GM23338 (cell line): ENCODE measurements around the gene DISP3. TPM values are rescaled to one million over a fixed set of nuclear protein-coding genes. Genes with fewer than 3 reads are reported as not detected.

Experiments used
- ATAC-seq: fragments of 200-7000 bp; cut with Tn5 transposase; 3 replicates; pipeline ENCODE4 v1.9.1; 2020
- DNase-seq: peaks from one replicate; pipeline ENCODE4 v3.0.0-alpha.2; 2015; ENCODE audit warnings: low spot score
- H2AFZ ChIP-seq: fragments of 200-600 bp; sonication (generic); 2 replicates; pipeline ENCODE4 v1.8.0; 2016; ENCODE audit warnings: antibody characterized with exemption, mild to moderate bottlenecking, moderate library complexity
- H3F3A ChIP-seq: fragments of 200-600 bp; sonication (generic); replicated peaks from 2 replicates; pipeline ENCODE4 v1.8.0; 2017; ENCODE audit warnings: antibody characterized with exemption, mixed run types, low read depth
- H3K27ac ChIP-seq: fragments of 200-600 bp; sonication (generic); 2 replicates; pipeline ENCODE4 v1.6.1; 2016; ENCODE audit warnings: low read depth
- H3K27me3 ChIP-seq: fragments of 200-600 bp; sonication (generic); 2 replicates; pipeline ENCODE4 v1.8.0; 2016; ENCODE audit warnings: mild to moderate bottlenecking, mixed run types, moderate library complexity; ENCODE audit not compliant: insufficient read depth
- H3K36me3 ChIP-seq: fragments of 200-600 bp; sonication (generic); 2 replicates; pipeline ENCODE4 v1.8.0; 2016; ENCODE audit warnings: mild to moderate bottlenecking; ENCODE audit not compliant: insufficient read depth
- H3K4me1 ChIP-seq: fragments of 200-600 bp; sonication (generic); 2 replicates; pipeline ENCODE4 v1.8.0; 2016; ENCODE audit warnings: mild to moderate bottlenecking, moderate library complexity; ENCODE audit not compliant: insufficient read depth
- H3K4me2 ChIP-seq: fragments of 200-600 bp; sonication (generic); 2 replicates; pipeline ENCODE4 v1.7.1; 2017; ENCODE audit warnings: mixed run types
- H3K4me3 ChIP-seq: fragments of 200-600 bp; sonication (generic); 2 replicates; pipeline ENCODE4 v1.6.1; 2016; ENCODE audit warnings: mixed run types
- H3K79me2 ChIP-seq: fragments of 200-600 bp; sonication (generic); replicated peaks from 2 replicates; pipeline ENCODE4 v1.8.0; 2017; ENCODE audit warnings: mild to moderate bottlenecking; ENCODE audit not compliant: insufficient read depth
- H3K9me2 ChIP-seq: fragments of 200-600 bp; sonication (generic); 2 replicates; pipeline ENCODE4 v1.8.0; 2017; ENCODE audit not compliant: insufficient read depth
- H4K20me1 ChIP-seq: fragments of 200-600 bp; sonication (generic); replicated peaks from 2 replicates; pipeline ENCODE4 v1.8.0; 2017; ENCODE audit warnings: mild to moderate bottlenecking; ENCODE audit not compliant: insufficient read depth
- H3K27ac Mint-ChIP-seq: 2 replicates; pipeline ENCODE4 v1.8.0; 2020; ENCODE audit warnings: inconsistent platforms, mild to moderate bottlenecking, moderate library complexity, mixed read lengths
- H3K27me3 Mint-ChIP-seq: 3 replicates; pipeline ENCODE4 v1.8.0; 2022; ENCODE audit warnings: low read depth, mild to moderate bottlenecking, moderate library complexity, mixed read lengths, inconsistent platforms; ENCODE audit not compliant: insufficient read depth, poor library complexity
- H3K36me3 Mint-ChIP-seq: 3 replicates; pipeline ENCODE4 v1.8.0; 2021; ENCODE audit warnings: low read depth, mild to moderate bottlenecking, inconsistent platforms, moderate library complexity, mixed read lengths
- H3K4me1 Mint-ChIP-seq: 3 replicates; pipeline ENCODE4 v1.8.0; 2020; ENCODE audit warnings: mild to moderate bottlenecking, inconsistent platforms, mixed read lengths
- H3K4me3 Mint-ChIP-seq: 3 replicates; pipeline ENCODE4 v1.8.0; 2021; ENCODE audit warnings: moderate library complexity, mild to moderate bottlenecking, inconsistent platforms, mixed read lengths
- H3K9me3 Mint-ChIP-seq: 3 replicates; pipeline ENCODE4 v1.8.0; 2020; ENCODE audit warnings: moderate library complexity, mild to moderate bottlenecking, inconsistent platforms, mixed read lengths
- CREB1 ChIP-seq: fragments of 250-450 bp; sonication (Bioruptor Pico); IDR thresholded peaks from 2 replicates; pipeline ENCODE4 v1.5.0; 2020; ENCODE audit warnings: low read depth, mild to moderate bottlenecking, moderate library complexity
- CTCF ChIP-seq, 2 experiments: fragments of 200-600 bp in 1 of 2; sonication (generic) in 1 of 2; conservative IDR thresholded peaks; 2 replicates each; pipeline versions ENCODE4 v1.5.1 to v1.6.1; 2016 to 2017; ENCODE audit warnings: antibody characterized with exemption in 2 of 2, low read depth in 2 of 2, mild to moderate bottlenecking in 2 of 2, moderate library complexity in 1 of 2
- ETS1 ChIP-seq: IDR thresholded peaks from 2 replicates; pipeline ENCODE4 v1.6.1; 2016; ENCODE audit warnings: antibody characterized with exemption
- EZH2 ChIP-seq: fragments of 200-600 bp; sonication (generic); IDR thresholded peaks from one replicate; pipeline ENCODE4 v1.8.0; 2017; ENCODE audit warnings: antibody characterized with exemption, mild to moderate bottlenecking, low read depth; ENCODE audit not compliant: unreplicated experiment
- EZH2phosphoT487 ChIP-seq: fragments of 200-600 bp; sonication (generic); IDR thresholded peaks from one replicate; pipeline ENCODE4 v1.8.1; 2018; ENCODE audit warnings: antibody characterized with exemption; ENCODE audit not compliant: unreplicated experiment
- JUNB ChIP-seq: IDR thresholded peaks from one replicate; pipeline ENCODE4 v1.6.1; 2016; ENCODE audit warnings: antibody characterized with exemption; ENCODE audit not compliant: unreplicated experiment
- NANOG ChIP-seq: IDR thresholded peaks from 2 replicates; pipeline ENCODE4 v1.6.1; 2016; ENCODE audit warnings: antibody characterized with exemption, borderline replicate concordance
- POLR2AphosphoS5 ChIP-seq: IDR thresholded peaks from 2 replicates; pipeline ENCODE4 v1.6.1; 2016; ENCODE audit warnings: antibody characterized with exemption, low read depth
- REST ChIP-seq: IDR thresholded peaks from one replicate; pipeline ENCODE4 v1.6.1; 2018; ENCODE audit warnings: antibody characterized with exemption; ENCODE audit not compliant: unreplicated experiment
- STAT1 ChIP-seq: IDR thresholded peaks from one replicate; pipeline ENCODE4 v1.6.1; 2016; ENCODE audit warnings: antibody characterized with exemption; ENCODE audit not compliant: unreplicated experiment
- ZNF114 ChIP-seq: fragments of 250-450 bp; sonication (Bioruptor Pico); IDR thresholded peaks from 2 replicates; pipeline ENCODE4 v1.5.0; 2020; ENCODE audit warnings: mild to moderate bottlenecking, moderate library complexity
- ZNF331 ChIP-seq: fragments of 250-450 bp; sonication (Bioruptor Pico); IDR thresholded peaks from 2 replicates; pipeline ENCODE4 v1.5.0; 2020; ENCODE audit warnings: low read depth, mild to moderate bottlenecking, moderate library complexity
- polyA plus RNA-seq: library from polyadenylated mRNA; unstranded; fragments of >200 nt; fragmentation: Nextera tagmentation; extraction: Ambion mirVana; gene quantifications from 2 replicates; pipeline ENCODE4 v1.2.1, GENCODE V29; 2016
- total RNA-seq: library from RNA; depleted of rRNA; stranded (reverse); fragments of >200 nt; shearing (Covaris generic); gene quantifications from 2 replicates; pipeline ENCODE4 v1.2.3, GENCODE V29; 2014

The DISP3 gene
- total and polyA plus RNA-seq, 2 experiments from 2014 or later: 3.2 to 11.1 TPM

GRCh38 chr1:11534846-11535245 is 55.9 kb downstream of the DISP3 start (continued):
- TF ChIP-seq CTCF (conservative IDR thresholded peaks at IDR 0.05; ENCODE audit: low read depth in 2 of 2) (no peak), JUNB (no peak), ZNF114 (no peak), EZH2phosphoT487 (no peak)

- Histone ChIP-seq H3K79me2 (no peaks in the 10 kb centered on the region), H3F3A (no peaks in the 10 kb centered on the region), H4K20me1 (no peaks in the 10 kb centered on the region), H3K4me2 (no peak overlapping the region), H3K9me2 (no peaks in the 10 kb centered on the region), H3K27me3 (no peaks in the 10 kb centered on the region), H2AFZ (no peak overlapping the region), H3K4me3 (no peak overlapping the region), H3K27ac (no peak overlapping the region), H3K36me3 (no peaks in the 10 kb centered on the region), H3K4me1 (no peaks in the 10 kb centered on the region; the same call in 1 of the 2 replicates)
- Mint-ChIP-seq H3K27me3 (peaks cover 11% of the 10 kb centered on the region), H3K4me3 (no peak overlapping the region), H3K9me3 (no peaks in the 10 kb centered on the region), H3K36me3 (no peaks in the 10 kb centered on the region; the same call in 2 of the 3 replicates), H3K27ac (no peak overlapping the region), H3K4me1 (peaks cover 14% of the 10 kb centered on the region)
- no peak for TF ChIP-seq EZH2phosphoT487
- no peak for TF ChIP-seq ZNF114
- TF ChIP-seq JUNB: no peak
- no peak for TF ChIP-seq REST
- no peak for TF ChIP-seq CREB1 (CRISPR knock-in tag)
- TF ChIP-seq CTCF (conservative IDR thresholded peaks at IDR 0.05; ENCODE audit: low read depth in 2 of 2): no peak
- no peak for TF ChIP-seq POLR2AphosphoS5
- TF ChIP-seq NANOG: no peak
- TF ChIP-seq STAT1: no peak
- no peak for TF ChIP-seq ZNF331
- TF ChIP-seq ETS1: no peak
- TF ChIP-seq EZH2: no peak
- no peak for ATAC-seq
- DNase-seq: no peak
Observed at GRCh38 chr1:11535316-11535715, 56.4 kb downstream of the DISP3 start.
